ENCODE measurements around the gene NFE2. TPM values are rescaled to one million over a fixed set of nuclear protein-coding genes. Genes with fewer than 3 reads are reported as not detected.
A peak's percentile ranks its signal among the peaks of the same experiment; 100 is the strongest.
"Not testable (repeated sequence)": the region's sequence is repeated elsewhere in the genome, so short reads cannot be mapped to it uniquely, and the experiment has no call there.

The NFE2 gene
- total RNA-seq, 1 donor from 2014 or later, result not detected

GRCh38 chr12:54282949-54283593, 17.7 kb downstream of the NFE2 start:
- no peak for DNase-seq

- DNase-seq, result not testable (repeated sequence)
These were observed 19.1 kb downstream of the NFE2 start for GRCh38 chr12:54281694-54282093.

GRCh38 chr12:54281261-54281638, 19.6 kb downstream of the NFE2 start:
- DNase-seq, result not testable (repeated sequence)

GRCh38 chr12:54280468-54281260, 20.2 kb downstream of the NFE2 start, which contains the start of gene HNRNPA1:
HNRNPA1 (plus strand) TSS chr12:54280726; CDS start chr12:54280808, 82 bp downstream.
- peak; percentile 100 for DNase-seq

GRCh38 chr12:54279632-54280467, 21.0 kb downstream of the NFE2 start, which contains the start of gene CBX5:
CBX5 (minus strand) TSS chr12:54280122; CDS start chr12:54257650, 22,472 bp downstream.
- DNase-seq, result peak; percentile 100

GRCh38 chr12:54279227-54279631, 21.6 kb downstream of the NFE2 start:
- no peak for DNase-seq

GRCh38 chr12:54277823-54278276, 23.0 kb downstream of the NFE2 start:
- no peak for DNase-seq

GRCh38 chr12:54276368-54276767, 24.4 kb downstream of the NFE2 start:
- peak; percentile 48 for DNase-seq

- no peak for DNase-seq
These were observed 26.8 kb downstream of the NFE2 start for GRCh38 chr12:54273981-54274380.

GRCh38 chr12:54272214-54272613, 28.6 kb downstream of the NFE2 start:
- DNase-seq, result no peak

- no peak for DNase-seq
These were observed 30.5 kb downstream of the NFE2 start for GRCh38 chr12:54270345-54270744.

- DNase-seq, result no peak
These were observed 34.0 kb downstream of the NFE2 start for GRCh38 chr12:54266852-54267251.

GRCh38 chr12:54265364-54265812, 35.4 kb downstream of the NFE2 start:
- no peak for DNase-seq

GRCh38 chr12:54262403-54262925, 38.4 kb downstream of the NFE2 start:
- peak; percentile 55 for DNase-seq

- no peak for DNase-seq
These were observed 38.9 kb downstream of the NFE2 start for GRCh38 chr12:54261815-54262402.

- peak; percentile 90 for DNase-seq
These were observed 41.4 kb downstream of the NFE2 start for GRCh38 chr12:54259194-54260011.

- peak; percentile 9 for DNase-seq
These were observed 42.6 kb downstream of the NFE2 start for GRCh38 chr12:54258201-54258681.

- no peak for DNase-seq
These were observed 43.5 kb downstream of the NFE2 start for GRCh38 chr12:54257332-54257731.

- no peak for DNase-seq
These were observed 47.6 kb downstream of the NFE2 start for GRCh38 chr12:54253240-54253639.

- DNase-seq, result peak; percentile 75
These were observed 49.0 kb downstream of the NFE2 start for GRCh38 chr12:54251667-54252284.

- no peak for DNase-seq
These were observed 51.3 kb downstream of the NFE2 start for GRCh38 chr12:54249489-54249888.

Measured in dermis blood vessel endothelial cell (primary cell).